T-helper 1 cell treated with Interleukin-12 subunit alpha and Interleukin-12 subunit beta and Interleukin-4 antibody, amounts not matched to agents 30 ng/mL and 1 ng/mL, for 36 hours (primary cell): Measurements from ENCODE around the gene PAX1. TPM values are rescaled to one million over a fixed set of nuclear protein-coding genes. Genes with fewer than 3 reads are reported as not detected.

ENCODE experiments used
- intact Hi-C: fragments of 100-400 bp; cut with micrococcal nuclease; formaldehyde crosslinking; loops from one replicate; pipeline ENCODE4 v1.15.1; 2024
- total RNA-seq: library from RNA; stranded (reverse); gene quantifications from 2 replicates; pipeline ENCODE4 v1.2.3, GENCODE V29; 2022

The PAX1 gene
- total RNA-seq, 1 donor from 2014 or later, result not detected

DNA sequence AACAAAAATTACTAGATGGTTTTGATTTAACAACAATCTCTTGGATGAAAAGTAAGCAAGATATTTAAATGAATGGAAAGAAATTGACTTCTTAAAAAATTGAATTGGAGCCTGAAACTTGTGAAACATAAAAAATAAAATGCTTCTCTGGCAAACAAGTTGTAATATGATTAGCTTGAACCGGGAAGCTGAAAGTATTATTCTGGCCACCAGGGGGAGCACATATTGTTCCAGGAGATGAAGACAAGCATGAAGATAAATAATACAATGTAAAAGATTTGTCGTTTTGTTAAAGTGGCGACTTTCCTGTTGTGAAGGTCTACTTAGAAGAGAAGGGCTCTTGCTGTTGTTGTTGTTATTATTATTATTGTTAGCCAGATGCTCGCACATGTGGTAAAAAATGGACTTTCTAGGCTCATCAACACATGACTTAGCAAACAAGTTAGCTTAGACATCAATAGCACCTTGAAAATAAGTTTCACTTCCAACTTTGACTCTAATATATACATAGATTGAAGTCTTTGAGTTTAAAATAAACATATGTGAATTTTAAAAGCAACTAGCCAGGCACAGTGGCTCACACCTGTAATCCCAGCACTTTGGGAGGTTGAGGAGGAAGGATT is 14.2 kb downstream of the PAX1 start:
- intact Hi-C loops, result loop anchor here (2.0 kb wide), 1 partner anchor 387 kb away; no protein-coding TSS in a partner anchor

DNA sequence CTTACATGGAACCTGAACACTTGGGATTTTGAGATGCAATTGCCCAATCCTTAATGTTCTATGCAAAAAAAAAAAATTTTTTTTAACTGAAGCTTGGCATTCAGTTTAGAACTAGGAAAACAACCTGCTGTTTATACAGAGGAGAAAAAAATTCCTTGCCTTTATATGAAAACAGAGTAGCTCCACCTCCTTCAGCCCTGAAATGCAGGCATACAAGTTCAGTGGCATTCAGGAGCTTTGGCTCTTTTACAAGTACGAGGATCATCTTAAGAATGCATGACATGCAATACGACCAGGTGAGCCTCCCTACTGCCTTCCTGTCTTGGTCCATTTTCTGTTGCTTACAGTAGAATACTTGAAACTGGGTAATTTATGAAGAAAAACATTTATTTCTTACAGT is 20.4 kb downstream of the PAX1 start:
- intact Hi-C loops, result no loop called here

- intact Hi-C loops, result no loop called here
Measured at GRCh38 chr20:21729316-21729715, 23.9 kb downstream of the PAX1 start.

- intact Hi-C loops, result no loop called here
Measured at GRCh38 chr20:21739161-21739560, 33.7 kb downstream of the PAX1 start.

DNA sequence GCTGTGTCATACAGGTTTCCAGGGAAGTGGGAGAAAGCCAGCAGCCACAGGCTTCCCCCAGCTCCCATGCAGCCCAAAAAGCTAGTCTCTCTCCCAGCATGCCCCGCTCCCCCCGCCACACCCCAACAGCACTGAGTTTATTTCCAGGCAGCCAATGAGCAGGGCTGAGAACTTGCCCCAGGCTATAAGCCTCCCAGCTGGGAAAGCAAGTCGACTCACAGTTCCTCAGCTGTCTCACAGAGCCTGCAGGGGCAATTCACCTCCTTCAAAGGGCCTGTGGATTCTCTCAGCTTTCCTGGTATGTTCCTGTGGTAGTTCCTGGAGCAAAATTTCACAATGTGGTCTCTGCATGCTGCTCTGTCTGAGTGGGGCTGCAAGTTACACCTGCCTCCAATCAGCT is 34.2 kb downstream of the PAX1 start:
- intact Hi-C loops, result no loop called here

DNA sequence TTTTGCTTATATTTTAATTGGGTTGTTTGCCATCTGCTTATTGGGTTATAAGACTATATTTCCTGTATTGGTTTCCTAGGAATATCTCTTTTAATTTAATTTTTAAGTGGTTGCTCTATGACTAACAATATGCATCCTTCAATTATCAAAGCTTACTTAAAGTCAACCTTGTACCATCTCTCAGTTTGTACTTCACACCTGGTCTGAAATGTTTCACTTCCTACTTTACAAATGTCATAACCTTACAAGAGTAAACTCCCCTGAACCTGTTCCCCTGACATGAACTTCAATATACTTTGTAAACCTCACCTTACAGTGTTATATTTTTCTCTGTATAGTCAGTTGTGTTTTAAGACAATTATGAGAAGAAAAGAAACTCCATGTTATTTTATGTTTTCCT is 35.8 kb downstream of the PAX1 start:
- intact Hi-C loops, result no loop called here

- intact Hi-C loops, result no loop called here
Measured at GRCh38 chr20:21762646-21763045, 57.2 kb downstream of the PAX1 start.

- intact Hi-C loops, result no loop called here
Measured at GRCh38 chr20:21767200-21767738, 61.8 kb downstream of the PAX1 start.

- intact Hi-C loops, result no loop called here
Measured at GRCh38 chr20:21767739-21768223, 62.3 kb downstream of the PAX1 start.

Other genes starting within 250 kb of the PAX1 start
- gene NKX2-2, start 191.6 kb upstream of the PAX1 start, total RNA-seq, result not detected in 2 replicates